ENCODE data around the gene ANKK1.

Gene ANKK1

GRCh38 chr11:113387605-113388211 is at the start of gene ANKK1:
TSS of gene ANKK1 (plus strand) at chr11:113387779. CDS start at chr11:113387885, 106 bp downstream.
- no peak for DNase-seq

- no peak for DNase-seq
Observed at GRCh38 chr11:113338730-113339129, 48.8 kb upstream of the ANKK1 start.

GRCh38 chr11:113339929-113340589 is 47.5 kb upstream of the ANKK1 start:
- DNase-seq, result no peak

- no peak for DNase-seq
Observed at GRCh38 chr11:113341388-113342165, 46.0 kb upstream of the ANKK1 start.

- no peak for DNase-seq
Observed at GRCh38 chr11:113345978-113346377, 41.6 kb upstream of the ANKK1 start.

GRCh38 chr11:113349528-113349927 is 38.1 kb upstream of the ANKK1 start:
- no peak for DNase-seq

- DNase-seq, result no peak
Observed at GRCh38 chr11:113350336-113351067, 37.1 kb upstream of the ANKK1 start.

- no peak for DNase-seq
Observed at GRCh38 chr11:113351068-113351450, 36.5 kb upstream of the ANKK1 start.

GRCh38 chr11:113351480-113351879 is 36.1 kb upstream of the ANKK1 start:
- DNase-seq, result no peak

GRCh38 chr11:113356203-113356602 is 31.4 kb upstream of the ANKK1 start:
- DNase-seq, result no peak

GRCh38 chr11:113363406-113363805 is 24.2 kb upstream of the ANKK1 start:
- DNase-seq, result no peak

- DNase-seq, result no peak
Observed at GRCh38 chr11:113363996-113364641, 23.5 kb upstream of the ANKK1 start.

GRCh38 chr11:113365895-113366294 is 21.7 kb upstream of the ANKK1 start:
- no peak for DNase-seq

- DNase-seq, result no peak
Observed at GRCh38 chr11:113369411-113369810, 18.2 kb upstream of the ANKK1 start.

GRCh38 chr11:113370634-113371033 is 16.9 kb upstream of the ANKK1 start:
- DNase-seq, result no peak

GRCh38 chr11:113372309-113372708 is 15.3 kb upstream of the ANKK1 start:
- no peak for DNase-seq

GRCh38 chr11:113373306-113373705 is 14.3 kb upstream of the ANKK1 start:
- DNase-seq, result no peak

- DNase-seq, result no peak
Observed at GRCh38 chr11:113373981-113374560, 13.5 kb upstream of the ANKK1 start.

- no peak for DNase-seq
Observed at GRCh38 chr11:113375402-113375801, 12.2 kb upstream of the ANKK1 start.

- DNase-seq, result no peak
Observed at GRCh38 chr11:113376156-113376555, 11.4 kb upstream of the ANKK1 start.

- DNase-seq, result no peak
Observed at GRCh38 chr11:113377681-113378412, 9.7 kb upstream of the ANKK1 start.

GRCh38 chr11:113378692-113379091 is 8.9 kb upstream of the ANKK1 start:
- no peak for DNase-seq
